Fibroblast of lung (primary cell): ENCODE data around the gene RHBG. TPM values are rescaled to one million over a fixed set of nuclear protein-coding genes. Genes with fewer than 3 reads are reported as not detected.
A peak's percentile ranks its signal among the peaks of the same experiment; 100 is the strongest.

Source experiments
- DNase-seq, 2 donors: peaks; one replicate each; pipeline versions ENCODE4 v3.0.0 to v3.0.0-alpha.2; 2010; ENCODE audit warnings: low read depth in 2 of 2
- H2AFZ ChIP-seq: 2 replicates; pipeline ENCODE4 v1.5.1; 2012; ENCODE audit warnings: low read length, control low read depth, inconsistent platforms
- H3K27ac ChIP-seq: 2 replicates; pipeline ENCODE4 v1.5.1; 2011; ENCODE audit warnings: low read length, control low read depth; ENCODE audit not compliant: insufficient read depth
- H3K27me3 ChIP-seq: 2 replicates; pipeline ENCODE4 v1.5.1; 2011; ENCODE audit warnings: mild to moderate bottlenecking, low read length; ENCODE audit not compliant: control insufficient read depth, insufficient read depth
- H3K36me3 ChIP-seq: 2 replicates; pipeline ENCODE4 v1.5.1; 2011; ENCODE audit warnings: low read length; ENCODE audit not compliant: control insufficient read depth, insufficient read depth
- H3K4me1 ChIP-seq: 2 replicates; pipeline ENCODE4 v1.5.1; 2011; ENCODE audit warnings: low read length; ENCODE audit not compliant: control insufficient read depth, insufficient read depth; ENCODE audit errors: extremely low read depth
- H3K4me2 ChIP-seq: 2 replicates; pipeline ENCODE4 v1.5.1; 2011; ENCODE audit warnings: low read length, control low read depth; ENCODE audit not compliant: insufficient read depth; ENCODE audit errors: extremely low read depth
- H3K4me3 ChIP-seq, 4 experiments: fragments of 200-600 bp in 1 of 4; sonication (generic) in 1 of 4; replicated peaks in 1 of 4; 2 replicates each; pipeline ENCODE4 v1.5.1; 2011 to 2016; ENCODE audit warnings: low read length in 4 of 4, low read depth in 3 of 4, mild to moderate bottlenecking in 3 of 4, control low read depth in 2 of 4, inconsistent platforms in 1 of 4, mixed read lengths in 1 of 4; ENCODE audit not compliant: insufficient read depth in 1 of 4; ENCODE audit errors: control extremely low read depth in 1 of 4
- H3K79me2 ChIP-seq: 2 replicates; pipeline ENCODE4 v1.5.1; 2012; ENCODE audit warnings: mild to moderate bottlenecking, low read length, inconsistent platforms; ENCODE audit not compliant: control insufficient read depth, insufficient read depth
- H3K9ac ChIP-seq: 2 replicates; pipeline ENCODE4 v1.5.1; 2011; ENCODE audit warnings: mild to moderate bottlenecking, low read length, control low read depth; ENCODE audit not compliant: insufficient read depth
- H3K9me3 ChIP-seq: 2 replicates; pipeline ENCODE4 v1.5.1; 2012; ENCODE audit warnings: low read depth, low read length; ENCODE audit not compliant: control insufficient read depth, insufficient read depth
- H4K20me1 ChIP-seq: 2 replicates; pipeline ENCODE4 v1.5.1; 2011; ENCODE audit warnings: low read length; ENCODE audit not compliant: control insufficient read depth, insufficient read depth; ENCODE audit errors: extremely low read depth
- EZH2 ChIP-seq: IDR thresholded peaks from 2 replicates; pipeline ENCODE4 v1.5.1; 2012; ENCODE audit warnings: low read length, control low read depth, mild to moderate bottlenecking; ENCODE audit errors: missing control alignments
- polyA plus RNA-seq, 2 donors: library from polyadenylated mRNA; depleted of rRNA in 1 of 2; stranded (reverse) in 1 of 2; unstranded in 1 of 2; fragments of >200 nt; gene quantifications; 2 replicates each; pipeline ENCODE4 v1.2.1, GENCODE V29; 2011 to 2012; ENCODE audit warnings: missing spikeins in 1 of 2
- total RNA-seq: library from RNA; depleted of rRNA; stranded (reverse); fragments of >200 nt; gene quantifications from 2 replicates; pipeline ENCODE4 v1.2.1, GENCODE V29; 2014
- TF ChIP-seq, protein P1 (sequence below), 2 donors: IDR thresholded peaks in 1 of 2; conservative IDR thresholded peaks in 1 of 2; 1 replicate in 1 of 2; 2 replicates in 1 of 2; pipeline ENCODE4 v1.5.1; 2011 to 2012; ENCODE audit warnings: low read length in 2 of 2, control low read depth in 1 of 2, inconsistent platforms in 1 of 2, low read depth in 1 of 2, mild to moderate bottlenecking in 1 of 2

The RHBG gene
- total and polyA plus RNA-seq, 2 donors (not counting 1 experiment from before 2014, with no cell fraction given), result not detected

DNA sequence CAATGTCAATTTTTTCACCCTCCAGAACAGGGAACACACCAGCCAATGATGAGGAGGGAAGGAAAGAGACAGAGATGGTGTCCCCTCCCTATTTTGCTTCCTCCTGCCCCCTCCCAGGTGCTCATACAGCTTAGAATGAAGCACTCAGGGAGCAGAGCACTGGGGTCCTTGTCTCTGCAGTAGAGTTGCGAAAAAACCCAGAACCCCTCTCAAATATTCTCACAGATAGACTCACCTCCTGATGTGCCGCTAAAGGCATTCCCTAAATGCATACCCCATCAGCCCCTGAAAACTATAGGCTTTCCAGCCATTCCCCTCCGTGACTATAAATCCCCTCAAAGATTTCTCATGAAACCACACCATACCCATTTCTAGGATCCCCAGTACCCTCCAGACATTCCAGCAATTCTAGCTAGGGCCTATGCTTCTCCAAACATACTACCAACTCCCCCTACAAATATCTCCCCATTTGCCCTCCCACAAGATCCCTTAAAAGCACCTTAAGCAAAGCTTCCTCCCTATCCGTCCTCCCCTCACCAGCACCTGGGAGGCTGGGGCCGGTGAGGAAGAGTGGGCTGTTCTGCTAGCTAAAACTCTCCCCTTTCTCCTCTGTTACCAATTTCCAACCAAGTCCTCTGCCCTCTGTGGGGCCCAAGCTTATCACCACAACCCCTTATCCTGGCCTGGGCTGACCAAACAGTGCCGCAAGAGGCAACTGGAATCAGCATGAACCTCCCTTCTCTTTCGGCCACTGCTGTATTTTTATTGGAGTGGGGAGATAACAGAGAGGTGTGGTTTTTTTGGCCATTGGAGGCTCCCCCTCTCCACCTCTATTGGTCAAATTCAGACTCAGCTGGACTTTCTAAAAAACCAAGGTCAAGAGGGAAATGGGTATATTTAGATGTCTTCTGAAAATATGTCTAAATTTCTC is 54.7 kb downstream of the RHBG start:
- H3K4me3 ChIP-seq, result no peak overlapping the region
- no peak for TF ChIP-seq EZH2
- TF ChIP-seq, protein P1, sequence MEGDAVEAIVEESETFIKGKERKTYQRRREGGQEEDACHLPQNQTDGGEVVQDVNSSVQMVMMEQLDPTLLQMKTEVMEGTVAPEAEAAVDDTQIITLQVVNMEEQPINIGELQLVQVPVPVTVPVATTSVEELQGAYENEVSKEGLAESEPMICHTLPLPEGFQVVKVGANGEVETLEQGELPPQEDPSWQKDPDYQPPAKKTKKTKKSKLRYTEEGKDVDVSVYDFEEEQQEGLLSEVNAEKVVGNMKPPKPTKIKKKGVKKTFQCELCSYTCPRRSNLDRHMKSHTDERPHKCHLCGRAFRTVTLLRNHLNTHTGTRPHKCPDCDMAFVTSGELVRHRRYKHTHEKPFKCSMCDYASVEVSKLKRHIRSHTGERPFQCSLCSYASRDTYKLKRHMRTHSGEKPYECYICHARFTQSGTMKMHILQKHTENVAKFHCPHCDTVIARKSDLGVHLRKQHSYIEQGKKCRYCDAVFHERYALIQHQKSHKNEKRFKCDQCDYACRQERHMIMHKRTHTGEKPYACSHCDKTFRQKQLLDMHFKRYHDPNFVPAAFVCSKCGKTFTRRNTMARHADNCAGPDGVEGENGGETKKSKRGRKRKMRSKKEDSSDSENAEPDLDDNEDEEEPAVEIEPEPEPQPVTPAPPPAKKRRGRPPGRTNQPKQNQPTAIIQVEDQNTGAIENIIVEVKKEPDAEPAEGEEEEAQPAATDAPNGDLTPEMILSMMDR (conservative IDR thresholded peaks at IDR 0.05 in 1 of 2, IDR thresholded peaks at IDR 0.05 in 1 of 2; ENCODE audit: low read depth in 1 of 2, low read length in 2 of 2), result no peak
- H3K79me2 ChIP-seq, result no peaks in the 10 kb centered on the region
- no peak overlapping the region for H3K9ac ChIP-seq
- H3K27ac ChIP-seq, result no peak overlapping the region
- H3K4me1 ChIP-seq, result no peaks in the 10 kb centered on the region
- no peak overlapping the region for H2AFZ ChIP-seq
- H3K36me3 ChIP-seq, result no peaks in the 10 kb centered on the region
- no peaks in the 10 kb centered on the region for H3K9me3 ChIP-seq
- H4K20me1 ChIP-seq, result no peaks in the 10 kb centered on the region
- DNase-seq, result no peak
- H3K27me3 ChIP-seq, result peaks cover 77% of the 10 kb centered on the region
- H3K4me2 ChIP-seq, result no peak overlapping the region

DNA sequence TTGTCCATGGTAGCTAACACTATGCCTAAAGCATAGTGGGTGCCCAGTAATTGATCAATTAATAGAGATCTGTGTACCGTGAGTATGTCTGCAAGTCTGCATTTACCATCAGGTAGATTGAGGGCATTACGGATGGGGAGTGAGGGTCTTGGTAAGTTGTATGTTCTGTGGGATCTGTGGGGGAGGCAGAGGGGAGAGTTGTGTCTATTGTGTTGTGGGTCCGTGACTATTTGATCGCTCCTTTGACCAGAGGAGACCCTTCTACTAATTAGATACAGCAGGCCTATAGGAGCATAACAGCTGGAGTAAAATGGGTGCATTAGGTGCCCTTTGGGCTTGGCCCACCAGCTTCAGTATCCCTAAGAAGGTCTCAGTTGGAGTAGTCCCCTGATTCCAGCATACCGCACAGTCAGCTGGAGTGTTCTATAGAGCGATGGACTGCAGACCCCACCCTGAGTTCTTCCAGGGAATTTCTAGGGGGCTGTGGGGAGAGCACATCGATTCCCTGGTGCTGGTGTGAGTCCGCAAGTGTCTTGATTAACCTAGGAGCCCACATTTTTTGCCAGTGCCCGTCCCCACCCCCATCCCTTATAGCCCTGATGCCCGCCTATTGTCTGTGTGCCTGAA is 55.9 kb downstream of the RHBG start:
- no peaks in the 10 kb centered on the region for H3K36me3 ChIP-seq
- no peak overlapping the region for H3K27ac ChIP-seq
- no peak overlapping the region for H3K9ac ChIP-seq
- H3K4me3 ChIP-seq, result no peak overlapping the region
- no peaks in the 10 kb centered on the region for H3K9me3 ChIP-seq
- no peaks in the 10 kb centered on the region for H4K20me1 ChIP-seq
- H3K4me2 ChIP-seq, result no peak overlapping the region
- no peak overlapping the region for H2AFZ ChIP-seq
- no peak for DNase-seq
- peaks cover 81% of the 10 kb centered on the region for H3K27me3 ChIP-seq
- H3K79me2 ChIP-seq, result no peaks in the 10 kb centered on the region
- H3K4me1 ChIP-seq, result no peaks in the 10 kb centered on the region
- TF ChIP-seq, protein P1 (conservative IDR thresholded peaks at IDR 0.05 in 1 of 2, IDR thresholded peaks at IDR 0.05 in 1 of 2; ENCODE audit: low read depth in 1 of 2, low read length in 2 of 2), result no peak
- peak; percentile 0 for TF ChIP-seq EZH2

DNA sequence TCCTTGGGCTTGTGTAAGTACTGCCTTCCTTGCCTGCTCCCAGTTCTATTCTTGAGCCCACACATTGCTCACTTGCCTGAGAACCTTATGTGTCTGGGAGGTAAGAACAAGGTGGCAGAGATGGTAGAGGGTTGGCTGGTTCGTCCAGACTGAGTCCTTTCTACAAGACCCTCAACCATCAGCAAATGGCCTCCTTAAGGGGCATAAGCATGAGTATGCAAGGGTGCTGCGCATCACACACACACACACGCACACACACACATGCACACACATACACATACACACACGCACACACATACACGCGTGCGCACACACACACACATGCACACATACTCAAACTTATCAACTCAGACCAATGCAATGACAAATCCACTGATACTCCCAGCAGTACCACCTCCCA is 56.9 kb downstream of the RHBG start:
- H3K4me2 ChIP-seq, result no peak overlapping the region
- no peaks in the 10 kb centered on the region for H3K9me3 ChIP-seq
- peaks cover 78% of the 10 kb centered on the region for H3K27me3 ChIP-seq
- H2AFZ ChIP-seq, result no peak overlapping the region
- H3K9ac ChIP-seq, result no peak overlapping the region
- H3K79me2 ChIP-seq, result no peaks in the 10 kb centered on the region
- DNase-seq, result no peak
- H4K20me1 ChIP-seq, result no peaks in the 10 kb centered on the region
- H3K4me1 ChIP-seq, result no peaks in the 10 kb centered on the region
- no peak overlapping the region for H3K4me3 ChIP-seq
- no peak overlapping the region for H3K27ac ChIP-seq
- H3K36me3 ChIP-seq, result no peaks in the 10 kb centered on the region
- TF ChIP-seq EZH2, result no peak
- TF ChIP-seq, protein P1 (conservative IDR thresholded peaks at IDR 0.05 in 1 of 2, IDR thresholded peaks at IDR 0.05 in 1 of 2; ENCODE audit: low read depth in 1 of 2, low read length in 2 of 2), result no peak
